ENCODE data around the gene PLPPR5.
"Not testable (repeated sequence)": the region's sequence is repeated elsewhere in the genome, so short reads cannot be mapped to it uniquely, and the experiment has no call there.

PLPPR5 gene

DNA sequence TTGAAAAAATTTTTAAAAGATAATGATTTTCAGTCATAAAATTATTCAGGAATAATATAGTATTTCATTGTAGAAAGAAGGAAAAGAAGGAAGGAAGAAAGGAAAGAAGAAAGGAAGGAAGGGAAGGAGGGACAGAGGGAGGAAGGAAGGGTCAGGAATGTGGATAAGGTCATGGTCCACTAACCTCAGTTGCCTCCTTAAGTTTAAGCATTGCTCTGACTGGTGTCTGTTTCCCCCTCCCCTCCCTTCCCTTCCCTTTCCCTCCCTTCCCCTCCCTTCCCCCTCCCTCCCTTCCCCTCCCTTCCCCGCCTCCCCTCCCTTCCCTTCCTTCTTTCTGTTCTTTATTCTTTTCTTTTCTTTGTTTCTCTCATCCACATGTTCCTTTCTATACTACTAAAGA lies 95.7 kb downstream of the PLPPR5 start:
- DNase-seq, result no peak

DNA sequence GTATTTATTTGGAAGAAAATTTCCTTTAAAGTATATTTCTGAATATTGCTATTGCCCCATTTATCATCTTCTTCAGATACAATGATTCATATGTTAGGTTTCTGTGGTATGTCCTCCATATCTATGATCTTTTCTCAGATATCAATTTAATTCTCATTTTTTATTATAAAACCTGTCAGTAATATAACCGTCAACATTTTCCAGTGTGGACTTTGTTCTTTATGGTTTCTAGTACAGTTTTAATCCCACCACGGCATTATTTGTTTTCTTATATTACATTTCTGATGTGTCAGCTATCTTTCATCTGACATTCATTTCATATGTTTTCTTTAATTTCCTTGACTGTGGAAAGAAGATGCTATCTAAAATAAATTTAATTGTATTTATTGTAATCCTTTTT lies 97.9 kb downstream of the PLPPR5 start:
- DNase-seq, result no peak

DNA sequence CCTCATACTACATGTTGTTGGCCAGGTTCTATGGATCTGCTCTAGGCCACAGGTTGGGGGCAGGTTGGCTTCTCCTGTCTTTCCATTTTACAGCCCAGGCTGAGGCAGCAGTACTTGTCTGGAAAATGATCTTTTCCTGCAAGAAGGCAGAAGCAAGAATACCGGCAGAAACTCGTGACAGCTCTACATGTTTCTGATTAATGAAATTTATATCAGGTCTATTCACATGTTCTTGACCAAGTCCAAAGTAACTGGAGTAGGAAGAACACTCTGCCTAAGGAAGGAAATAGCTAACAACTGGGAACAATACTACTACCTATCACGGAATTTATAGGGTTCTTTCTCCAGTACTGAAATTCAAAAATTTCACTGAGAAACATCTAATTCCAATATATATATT lies 98.3 kb downstream of the PLPPR5 start:
- DNase-seq, result no peak

DNA sequence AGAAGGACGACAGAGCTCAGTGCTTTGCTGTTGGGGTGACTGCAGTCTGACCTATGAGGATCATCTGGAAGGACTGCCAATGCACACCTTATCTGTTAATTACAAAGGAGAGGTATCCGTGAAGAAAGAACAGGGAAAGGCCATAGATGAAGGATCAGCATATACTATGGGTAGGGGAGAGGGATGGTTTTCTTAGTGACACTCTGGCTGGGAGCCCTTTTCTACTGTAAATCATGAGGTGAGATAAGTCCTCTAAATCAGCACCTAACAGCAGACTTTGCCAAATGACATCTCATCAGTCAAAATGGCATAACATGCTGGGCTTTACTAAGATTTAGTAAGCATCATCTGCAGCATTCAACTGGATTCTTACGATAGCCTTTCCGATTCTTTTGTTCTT lies 100.0 kb downstream of the PLPPR5 start:
- no peak for DNase-seq

DNA sequence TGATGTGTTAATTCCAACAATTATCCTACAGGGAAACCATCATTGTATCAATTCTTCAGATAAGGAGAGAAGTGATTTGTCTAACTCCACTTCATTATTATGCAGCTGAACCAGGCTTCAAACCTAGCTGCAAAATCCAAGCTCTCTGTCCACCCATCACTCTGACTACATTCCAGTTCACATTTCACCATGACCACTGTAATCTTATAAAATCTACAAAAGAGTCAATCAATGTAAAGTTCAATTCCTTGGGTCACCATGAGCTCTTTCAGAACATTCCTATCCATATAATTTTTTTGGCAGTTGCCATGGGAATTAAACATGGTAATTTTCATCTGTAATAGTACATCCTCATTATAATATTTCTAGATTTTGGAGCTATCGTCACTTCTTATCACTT lies 100.9 kb downstream of the PLPPR5 start:
- no peak for DNase-seq

DNA sequence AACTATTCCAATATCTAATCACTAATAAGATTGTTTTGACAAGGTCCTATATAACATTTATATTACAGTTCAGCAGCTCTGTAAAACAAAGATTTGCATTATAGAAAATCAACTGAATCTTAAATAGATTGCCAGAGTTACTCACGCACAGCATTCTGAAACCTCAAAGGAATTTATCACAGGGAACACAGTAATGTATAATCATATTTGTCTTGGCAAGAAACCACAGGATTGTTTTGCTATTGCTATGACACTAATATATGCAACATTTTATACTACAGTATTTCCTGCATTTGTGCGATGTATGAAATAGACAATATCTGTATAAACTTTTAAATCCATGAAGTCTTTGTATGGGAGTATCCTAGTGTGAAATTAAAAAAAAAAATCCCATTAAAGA lies 101.4 kb downstream of the PLPPR5 start:
- DNase-seq, result no peak

DNA sequence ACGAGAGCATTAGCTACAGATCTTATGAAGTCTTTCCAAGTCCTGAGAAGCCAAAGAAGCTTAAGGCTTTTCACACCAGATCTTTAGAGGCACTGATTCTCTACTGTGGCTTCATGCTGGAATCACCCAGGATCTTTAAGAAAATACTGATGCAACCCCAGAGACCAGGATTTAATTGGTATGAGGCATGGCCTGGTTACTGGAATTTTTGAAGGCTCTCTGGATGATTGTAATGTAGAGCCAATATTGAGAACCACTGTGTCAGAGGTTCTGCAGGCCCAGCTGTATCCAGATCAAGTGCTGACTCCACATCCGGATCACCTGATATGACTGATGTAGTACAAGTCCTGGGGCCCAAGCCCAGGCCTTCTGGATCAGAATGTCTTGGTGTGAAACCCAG lies 105.7 kb downstream of the PLPPR5 start:
- DNase-seq, result no peak

DNA sequence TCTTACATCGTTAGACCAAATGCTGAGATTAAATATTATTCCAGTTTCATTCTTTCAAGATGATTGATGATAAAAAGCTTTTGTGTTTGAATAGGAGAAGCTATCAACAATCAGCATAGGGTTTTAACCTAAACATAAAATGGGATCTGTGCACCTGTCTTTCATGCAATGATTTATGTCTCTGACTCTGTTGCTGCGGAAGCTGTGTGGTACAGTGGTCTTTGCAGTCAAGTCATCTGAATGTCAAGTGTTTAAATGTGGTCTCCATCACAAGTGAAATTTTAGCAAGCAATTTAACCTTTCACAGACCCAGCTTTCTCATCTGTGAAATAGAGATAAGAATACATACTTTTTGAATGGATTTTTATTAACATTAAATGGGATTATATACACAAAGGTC lies 107.2 kb downstream of the PLPPR5 start:
- no peak for DNase-seq

DNA sequence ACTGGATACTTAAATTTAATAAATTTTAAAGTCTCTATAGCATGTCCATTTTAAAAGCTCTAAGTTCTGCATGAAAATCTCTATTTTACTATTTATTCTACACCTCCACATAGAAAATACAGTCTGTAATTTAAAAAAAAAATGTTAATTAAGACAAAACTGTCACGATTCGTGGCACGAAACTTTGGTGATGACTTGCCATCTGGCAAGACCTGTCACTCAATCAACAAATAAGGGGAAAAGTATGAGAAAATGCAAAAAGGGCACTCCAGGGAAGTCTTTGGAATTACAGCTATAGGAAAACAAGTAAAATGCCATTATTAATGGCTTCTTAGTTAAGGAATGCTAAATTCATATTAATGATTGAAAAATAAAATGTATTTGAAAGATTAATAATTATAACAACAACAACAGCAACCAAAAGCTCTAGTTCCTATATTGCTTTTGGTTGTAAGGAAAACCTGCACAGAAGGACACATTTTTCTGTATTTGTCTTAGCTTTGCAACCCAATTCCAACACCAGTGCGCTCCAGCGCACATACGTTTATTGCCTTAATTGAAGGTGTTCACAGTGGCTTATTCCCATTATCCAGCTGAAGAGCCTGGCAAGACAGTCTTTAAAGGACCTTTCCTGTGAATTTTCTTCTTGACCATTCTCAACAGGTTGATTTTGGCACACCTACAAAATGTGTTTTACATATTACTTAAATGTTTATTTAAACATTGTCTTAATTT lies 107.8 kb downstream of the PLPPR5 start:
- DNase-seq, result no peak

DNA sequence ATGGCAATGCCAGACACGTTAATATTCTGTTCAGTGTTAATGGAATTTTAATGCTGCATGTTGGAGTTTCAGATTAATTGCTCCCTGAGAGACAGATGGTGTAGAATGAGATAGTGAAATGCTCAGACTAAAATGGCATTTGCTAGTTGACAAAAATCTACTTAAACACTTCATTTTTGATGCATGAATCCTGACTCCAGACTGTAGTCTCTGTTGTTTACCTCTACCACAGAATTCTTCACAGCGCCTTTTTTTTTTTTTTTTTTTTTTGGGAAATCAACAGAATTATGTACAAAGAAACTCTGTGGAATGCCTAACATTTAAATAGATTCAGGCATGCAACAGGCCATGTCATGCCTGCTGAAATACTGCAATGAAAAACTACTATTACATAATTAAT lies 111.3 kb downstream of the PLPPR5 start:
- no peak for DNase-seq

DNA sequence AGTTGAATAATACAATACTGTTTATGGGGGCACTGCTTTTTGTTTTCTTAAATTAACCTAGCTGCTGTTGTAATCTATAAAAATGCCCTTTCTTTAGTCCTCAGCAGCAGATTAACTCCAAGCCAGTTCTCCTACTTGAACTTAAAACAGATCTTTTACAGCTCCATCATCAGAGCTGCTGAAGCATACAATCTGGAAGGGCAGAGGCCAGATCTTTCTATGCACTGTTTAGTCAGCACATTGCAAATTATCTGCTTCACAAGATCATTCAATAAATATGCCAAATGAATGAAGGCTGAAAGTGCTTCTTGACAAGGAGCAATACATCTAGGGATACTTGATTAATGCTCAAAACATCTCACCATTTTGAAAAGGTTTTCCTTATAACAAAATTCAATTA lies 115.8 kb downstream of the PLPPR5 start:
- DNase-seq, result no peak

DNA sequence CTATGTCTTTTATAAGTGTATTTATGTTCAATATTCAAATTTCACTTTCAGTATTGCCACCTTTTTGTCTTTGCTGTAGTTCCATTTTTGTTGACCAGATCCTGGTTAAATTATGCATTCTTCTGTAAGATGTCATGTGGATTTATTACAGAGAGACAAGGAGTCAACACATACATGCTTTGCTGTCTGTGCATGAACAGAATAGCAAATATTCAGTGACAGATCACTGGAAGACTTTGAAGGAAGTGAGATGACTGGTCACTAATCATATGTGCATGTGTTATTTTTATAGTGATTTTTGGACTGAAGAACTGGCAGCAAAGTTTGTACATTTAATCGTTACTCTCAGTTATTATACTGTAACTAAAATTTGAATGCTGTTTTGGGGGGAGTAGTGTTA lies 117.2 kb downstream of the PLPPR5 start:
- DNase-seq, result no peak

DNA sequence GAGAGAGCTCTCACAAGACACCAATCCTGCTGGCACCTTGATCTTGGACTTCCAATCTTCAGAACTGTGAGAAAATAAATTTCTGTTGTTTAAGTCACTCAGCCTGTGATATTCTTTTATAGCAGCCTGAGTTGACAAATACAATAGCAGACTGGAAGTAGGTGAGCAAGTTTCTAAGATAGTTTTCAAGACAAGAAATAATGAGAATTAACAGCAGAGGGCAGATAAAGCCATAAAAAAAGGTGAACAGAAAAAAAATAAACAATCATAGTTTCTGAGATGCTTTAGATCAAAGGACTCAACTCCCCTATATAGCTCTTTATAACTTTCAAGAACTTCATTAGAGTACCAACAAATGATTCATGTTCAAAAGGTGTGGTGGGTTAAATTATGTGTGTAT lies 119.8 kb downstream of the PLPPR5 start:
- no peak for DNase-seq

DNA sequence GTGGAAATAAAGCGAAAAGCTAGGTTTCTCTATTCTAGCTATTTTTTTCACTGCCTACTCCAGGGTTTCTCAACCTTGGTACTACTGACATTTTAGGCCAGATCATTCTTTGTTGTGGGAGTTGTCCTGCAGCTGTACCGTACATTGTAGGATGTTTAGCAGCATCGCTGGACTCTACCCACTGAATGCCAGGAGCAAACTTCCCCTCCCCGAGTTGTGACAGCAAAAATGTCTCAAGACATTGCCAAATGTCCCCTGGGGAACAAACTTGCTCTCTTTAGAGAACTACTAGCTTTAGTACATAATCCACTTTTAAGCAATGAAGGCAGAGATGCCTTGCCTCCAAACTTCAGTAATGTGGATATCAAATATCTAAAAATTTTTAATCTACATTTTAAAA lies 122.8 kb downstream of the PLPPR5 start:
- DNase-seq, result no peak

DNA sequence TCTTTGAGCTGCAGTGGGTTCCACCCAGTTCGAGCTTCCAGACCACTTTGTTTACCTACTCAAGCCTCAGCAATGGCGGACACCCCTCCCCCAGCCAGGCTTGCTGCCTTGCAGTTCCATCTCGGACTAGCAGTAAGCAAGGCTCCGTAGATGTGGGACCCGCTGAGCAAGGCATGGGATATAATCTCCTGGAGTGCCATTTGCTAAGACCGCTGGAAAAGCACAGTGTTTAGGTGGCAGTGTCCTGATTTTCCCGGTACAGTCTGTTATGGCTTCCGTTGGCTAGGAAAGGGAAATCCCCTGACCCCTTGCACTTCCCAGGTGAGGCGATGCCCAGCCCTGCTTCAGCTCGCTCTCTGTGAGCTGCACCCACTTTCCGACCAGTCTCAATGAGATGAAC lies 123.4 kb downstream of the PLPPR5 start:
- not testable (repeated sequence) for DNase-seq

DNA sequence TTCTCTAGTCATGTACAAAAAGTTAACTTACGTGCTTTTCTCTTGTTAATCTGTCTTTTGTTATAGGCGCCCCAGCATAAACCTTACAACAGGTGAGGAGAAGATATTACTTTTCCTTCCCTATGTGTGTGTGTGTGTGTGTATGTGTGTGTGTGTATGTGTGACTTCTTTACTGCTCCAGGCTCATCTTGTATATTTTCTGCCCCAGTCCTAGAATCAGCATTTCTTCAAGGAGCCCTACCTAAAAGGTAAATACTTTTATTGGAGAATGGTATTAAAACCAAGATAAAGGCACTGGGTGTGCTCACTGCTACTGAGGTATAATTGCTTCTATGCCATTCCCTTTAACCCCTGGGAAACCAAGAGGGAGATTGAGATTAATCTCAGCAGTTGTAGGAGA lies 129.8 kb downstream of the PLPPR5 start:
- no peak for DNase-seq

DNA sequence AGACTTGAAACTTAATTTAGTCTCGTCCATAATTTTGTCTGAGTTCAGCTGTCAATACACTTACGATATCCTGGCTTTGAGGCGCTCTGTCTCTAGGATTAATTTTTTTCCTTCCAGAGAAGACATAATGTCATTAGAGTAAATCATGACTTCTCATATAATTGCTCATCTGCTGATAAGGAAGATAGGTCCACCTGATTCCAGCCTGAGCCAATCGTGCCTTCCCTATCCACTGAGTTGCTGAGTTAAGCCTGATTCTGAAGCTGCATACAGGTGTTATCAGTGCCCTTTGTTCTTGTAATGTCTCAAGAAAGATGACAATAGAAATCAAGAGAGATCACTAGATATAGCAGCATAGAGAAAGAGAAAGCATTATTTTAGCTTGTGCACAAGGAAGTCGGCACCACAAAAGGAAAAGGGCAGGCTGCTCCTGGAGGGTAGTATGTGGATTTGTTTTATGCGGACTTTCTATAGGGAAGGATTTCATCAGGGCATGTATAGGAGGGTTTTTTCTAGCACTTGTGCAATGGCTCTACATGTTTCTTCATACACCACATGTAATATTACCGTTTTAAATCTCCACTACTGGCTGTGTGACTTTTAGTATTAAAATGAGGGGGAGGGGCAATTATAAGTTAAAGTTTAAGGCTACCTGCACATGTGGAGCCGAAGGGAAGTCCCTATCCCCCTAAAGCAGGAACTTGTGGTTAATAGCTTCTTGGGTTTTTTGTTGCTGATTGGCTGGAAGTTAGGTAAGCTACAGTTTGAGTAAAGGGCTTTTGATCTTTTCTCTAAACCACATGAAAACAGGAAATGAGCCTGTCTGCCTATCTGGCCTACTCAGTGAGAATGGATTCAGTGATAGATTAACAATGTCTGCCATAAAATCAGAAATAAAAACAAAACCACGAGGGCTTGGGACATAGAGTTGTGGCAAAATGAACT lies 133.4 kb downstream of the PLPPR5 start:
- peak; percentile 83 for DNase-seq

DNA sequence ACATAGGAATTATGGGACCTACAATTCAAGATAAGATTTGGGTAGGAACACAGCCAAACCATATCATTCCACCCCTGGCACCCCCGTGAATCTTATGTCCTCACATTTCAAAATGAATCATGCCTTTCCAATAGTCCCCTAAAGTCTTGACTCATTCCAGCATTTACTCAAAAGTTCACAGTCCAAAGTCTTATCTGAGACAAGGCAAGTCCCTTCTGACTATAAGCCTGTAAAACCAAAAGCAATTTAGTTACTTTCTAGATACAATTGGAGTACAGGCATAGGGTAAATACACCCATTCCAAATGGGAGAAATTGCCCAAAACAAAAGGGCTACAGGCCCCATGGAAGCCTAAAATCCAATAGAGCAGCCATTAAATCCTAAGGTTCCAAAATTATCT lies 138.9 kb downstream of the PLPPR5 start:
- no peak for DNase-seq

DNA sequence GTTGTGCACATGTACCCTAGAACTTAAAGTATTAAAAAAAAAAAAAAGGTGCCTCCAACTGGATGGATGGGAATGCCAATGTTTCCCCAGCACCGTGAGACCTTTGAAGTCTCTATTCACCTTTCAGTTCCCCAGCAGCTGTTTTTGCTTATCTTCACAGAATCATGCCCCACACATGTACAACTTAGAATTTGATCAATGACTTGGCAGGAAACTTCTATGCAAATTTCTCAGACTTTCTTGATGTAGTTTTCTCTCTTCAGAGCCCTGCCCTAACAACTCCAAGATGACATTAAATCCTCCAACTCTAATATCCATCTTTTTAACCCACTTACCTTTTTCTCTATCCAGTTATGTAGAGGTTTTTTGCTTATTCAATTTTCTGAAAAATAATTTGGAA lies 144.3 kb downstream of the PLPPR5 start:
- DNase-seq, result no peak

DNA sequence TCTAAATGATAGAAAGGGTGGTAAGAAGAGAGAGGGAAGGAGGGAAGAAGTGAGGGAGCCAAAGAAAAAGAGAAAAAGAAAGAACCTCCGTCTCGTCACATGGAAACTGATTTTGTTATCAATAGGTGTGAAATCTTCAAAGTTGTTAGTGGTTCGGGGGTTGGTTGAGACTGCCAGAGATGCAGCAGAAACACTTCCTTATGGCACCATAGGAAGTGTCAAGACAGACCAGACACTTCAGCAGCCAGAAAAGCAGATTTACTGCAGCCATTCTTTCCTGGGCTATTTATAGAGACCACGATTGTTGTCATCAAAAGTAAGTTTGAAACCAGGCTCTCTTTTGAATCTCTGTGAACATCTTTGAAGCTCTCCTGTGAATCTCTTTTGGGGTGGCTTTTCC lies 150.5 kb downstream of the PLPPR5 start:
- DNase-seq, result no peak

DNA sequence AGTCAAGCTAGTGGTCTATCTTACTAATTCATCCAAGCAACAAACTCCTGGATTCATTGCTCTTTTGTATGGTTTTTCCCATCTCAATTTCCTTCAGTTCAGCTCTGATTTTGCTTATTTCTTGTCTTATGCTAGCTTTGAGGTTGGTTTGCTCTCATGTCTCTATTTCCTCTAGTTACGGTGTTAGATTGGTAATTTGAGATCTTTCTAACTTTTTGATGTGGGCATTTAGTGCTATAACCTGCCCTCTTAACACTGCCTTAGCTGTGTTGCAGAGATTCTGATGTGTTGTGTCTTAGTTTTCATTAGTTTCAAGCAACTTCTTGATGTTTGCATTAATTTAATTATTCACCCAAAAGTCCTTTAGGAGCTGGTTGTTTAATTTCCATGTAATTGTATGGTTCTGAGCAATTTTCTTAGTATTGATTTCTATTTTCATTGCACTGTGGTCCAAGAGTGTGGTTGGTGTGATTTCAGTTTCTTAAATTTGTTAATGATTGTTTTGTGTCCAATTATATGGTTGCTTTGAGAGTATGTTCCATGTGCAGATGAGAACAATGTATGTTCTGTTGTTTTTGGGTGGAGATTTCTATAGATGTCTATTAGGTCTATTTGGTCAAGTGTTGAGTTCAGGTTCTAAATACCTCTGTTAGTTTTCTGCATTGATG lies 154.6 kb downstream of the PLPPR5 start:
- DNase-seq, result no peak

DNA sequence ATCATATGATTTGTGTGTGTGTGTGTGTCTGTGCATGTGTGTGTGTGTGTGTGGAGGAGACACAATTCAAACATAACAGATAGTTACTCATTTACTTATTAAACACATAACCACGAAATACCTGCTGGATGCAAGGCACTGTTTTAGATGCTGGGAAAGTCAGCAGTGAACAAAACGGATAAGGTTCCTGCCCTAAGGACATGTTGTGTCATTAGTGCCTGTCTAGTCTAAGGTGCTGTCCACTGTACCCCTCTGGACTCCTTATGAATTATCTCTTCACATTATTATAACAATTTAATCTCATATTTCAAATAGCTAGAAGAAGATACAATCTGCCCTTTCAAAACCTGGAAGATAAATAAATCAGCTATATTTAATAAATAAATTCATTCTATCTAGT lies 162.4 kb downstream of the PLPPR5 start:
- DNase-seq, result no peak
